BLaER1 (cell line): Measurements from ENCODE around the gene PUDP.
A peak's percentile ranks its signal among the peaks of the same experiment; 100 is the strongest.

Source experiments
- H3K27ac ChIP-seq: shearing (Covaris generic); formaldehyde crosslinking; 2 replicates; pipeline ENCODE4 v1.8.1; 2022
- H3K27me3 ChIP-seq: shearing (Covaris generic); formaldehyde crosslinking; 2 replicates; pipeline ENCODE4 v1.8.1; 2022
- H3K36me3 ChIP-seq: shearing (Covaris generic); formaldehyde crosslinking; 2 replicates; pipeline ENCODE4 v1.8.1; 2022
- H3K4me1 ChIP-seq: shearing (Covaris generic); formaldehyde crosslinking; 2 replicates; pipeline ENCODE4 v1.8.1; 2022
- H3K4me2 ChIP-seq: shearing (Covaris generic); formaldehyde crosslinking; 2 replicates; pipeline ENCODE4 v1.8.1; 2022
- H3K4me3 ChIP-seq: shearing (Covaris generic); formaldehyde crosslinking; 2 replicates; pipeline ENCODE4 v1.8.1; 2022
- H3K9ac ChIP-seq: shearing (Covaris generic); formaldehyde crosslinking; 2 replicates; pipeline ENCODE4 v1.8.1; 2022
- H3K9me3 ChIP-seq: shearing (Covaris generic); formaldehyde crosslinking; 2 replicates; pipeline ENCODE4 v1.8.1; 2022
- H4K20me1 ChIP-seq: shearing (Covaris generic); formaldehyde crosslinking; 2 replicates; pipeline ENCODE4 v1.8.1; 2022
- Cebpa-rat ChIP-seq: shearing (Covaris generic); IDR thresholded peaks from 2 replicates; pipeline ENCODE4 v1.8.1; 2022

The PUDP gene

GRCh38 chrX:7093305-7093704 is 54.6 kb downstream of the PUDP start:
- Histone ChIP-seq H3K9me3 (peaks cover 19% of the 10 kb centered on the region), H3K4me2 (no peak overlapping the region; the same call in 1 of the 2 replicates), H3K9ac (no peak overlapping the region), H3K4me1 (peaks cover 46% of the 10 kb centered on the region), H3K27ac (no peak overlapping the region; the same call in 1 of the 2 replicates), H4K20me1 (no peaks in the 10 kb centered on the region), H3K27me3 (no peaks in the 10 kb centered on the region), H3K4me3 (no peak overlapping the region), H3K36me3 (peaks cover 58% of the 10 kb centered on the region)
- TF ChIP-seq Cebpa-rat, result no peak

- Histone ChIP-seq H3K9me3 (peaks cover 19% of the 10 kb centered on the region), H3K9ac (no peak overlapping the region), H3K4me3 (no peak overlapping the region), H3K36me3 (peaks cover 50% of the 10 kb centered on the region), H3K27me3 (no peaks in the 10 kb centered on the region), H4K20me1 (no peaks in the 10 kb centered on the region), H3K4me1 (peaks cover 48% of the 10 kb centered on the region), H3K27ac (peak overlapping the region; percentile 4; the same call in 1 of the 2 replicates), H3K4me2 (no peak overlapping the region)
- no peak for TF ChIP-seq Cebpa-rat
Observed at GRCh38 chrX:7092543-7092942, 55.4 kb downstream of the PUDP start.

- Histone ChIP-seq H3K9ac (no peak overlapping the region), H4K20me1 (no peaks in the 10 kb centered on the region), H3K4me1 (peaks cover 54% of the 10 kb centered on the region), H3K9me3 (peaks cover 19% of the 10 kb centered on the region), H3K36me3 (peaks cover 44% of the 10 kb centered on the region), H3K27ac (no peak overlapping the region), H3K4me2 (no peak overlapping the region), H3K27me3 (no peaks in the 10 kb centered on the region), H3K4me3 (no peak overlapping the region)
- TF ChIP-seq Cebpa-rat, result no peak
Observed at GRCh38 chrX:7091923-7092322, 56.0 kb downstream of the PUDP start.

GRCh38 chrX:7090641-7091040 is 57.3 kb downstream of the PUDP start:
- no peak overlapping the region for H3K9ac ChIP-seq
- peak overlapping the region; percentile 3; the same call in 1 of the 2 replicates for H3K4me2 ChIP-seq
- no peaks in the 10 kb centered on the region for H3K27me3 ChIP-seq
- no peak overlapping the region for H3K4me3 ChIP-seq
- peaks cover 67% of the 10 kb centered on the region for H3K4me1 ChIP-seq
- peaks cover 13% of the 10 kb centered on the region for H3K9me3 ChIP-seq
- H4K20me1 ChIP-seq, result no peaks in the 10 kb centered on the region
- TF ChIP-seq Cebpa-rat, result no peak
- peaks cover 31% of the 10 kb centered on the region for H3K36me3 ChIP-seq
- peak overlapping the region; percentile 57 for H3K27ac ChIP-seq

GRCh38 chrX:7088968-7089615 is 58.9 kb downstream of the PUDP start:
- H3K27ac ChIP-seq, result peak overlapping the region; percentile 93
- no peak overlapping the region; the same call in 1 of the 2 replicates for H3K4me3 ChIP-seq
- H3K9me3 ChIP-seq, result no peaks in the 10 kb centered on the region
- H3K4me1 ChIP-seq, result peaks cover 83% of the 10 kb centered on the region
- H3K36me3 ChIP-seq, result peaks cover 21% of the 10 kb centered on the region; the same call in 1 of the 2 replicates
- H4K20me1 ChIP-seq, result no peaks in the 10 kb centered on the region
- peak overlapping the region; percentile 88 for H3K4me2 ChIP-seq
- TF ChIP-seq Cebpa-rat, result no peak
- H3K27me3 ChIP-seq, result no peaks in the 10 kb centered on the region
- peak overlapping the region; percentile 54 for H3K9ac ChIP-seq

- Histone ChIP-seq H4K20me1 (no peaks in the 10 kb centered on the region), H3K36me3 (peaks cover 12% of the 10 kb centered on the region; the same call in 1 of the 2 replicates), H3K4me1 (peaks cover 100% of the 10 kb centered on the region), H3K27me3 (no peaks in the 10 kb centered on the region), H3K4me2 (peak overlapping the region; percentile 88), H3K9ac (peak overlapping the region; percentile 3), H3K4me3 (no peak overlapping the region), H3K9me3 (no peaks in the 10 kb centered on the region), H3K27ac (peak overlapping the region; percentile 93)
- TF ChIP-seq Cebpa-rat, result no peak
Observed at GRCh38 chrX:7086384-7086783, 61.6 kb downstream of the PUDP start.

- TF ChIP-seq Cebpa-rat, result no peak
- H3K4me3 ChIP-seq, result no peak overlapping the region
- H3K4me1 ChIP-seq, result peaks cover 100% of the 10 kb centered on the region
Observed at GRCh38 chrX:7085879-7086278, 62.1 kb downstream of the PUDP start.

GRCh38 chrX:7084841-7085240 is 63.1 kb downstream of the PUDP start:
- Histone ChIP-seq H3K36me3 (peaks cover 15% of the 10 kb centered on the region; the same call in 1 of the 2 replicates), H3K27me3 (no peaks in the 10 kb centered on the region), H3K9me3 (no peaks in the 10 kb centered on the region), H3K9ac (peak overlapping the region; percentile 52; the same call in 1 of the 2 replicates), H4K20me1 (no peaks in the 10 kb centered on the region), H3K4me2 (peak overlapping the region; percentile 88), H3K4me3 (no peak overlapping the region), H3K4me1 (peaks cover 93% of the 10 kb centered on the region), H3K27ac (peak overlapping the region; percentile 93)
- no peak for TF ChIP-seq Cebpa-rat

More at GRCh38 chrX:7085879-7086278, 62.1 kb downstream of the PUDP start:
- H3K27ac ChIP-seq, result peak overlapping the region; percentile 93
- H3K4me2 ChIP-seq, result peak overlapping the region; percentile 88
- H3K36me3 ChIP-seq, result peaks cover 15% of the 10 kb centered on the region; the same call in 1 of the 2 replicates
- no peaks in the 10 kb centered on the region for H3K9me3 ChIP-seq
- H4K20me1 ChIP-seq, result no peaks in the 10 kb centered on the region
- H3K27me3 ChIP-seq, result no peaks in the 10 kb centered on the region
- peak overlapping the region; percentile 52; the same call in 1 of the 2 replicates for H3K9ac ChIP-seq

- Histone ChIP-seq H3K4me3 (peak overlapping the region; percentile 29), H3K27ac (peak overlapping the region; percentile 93)
Observed at GRCh38 chrX:7083468-7084396, 64.2 kb downstream of the PUDP start.

More at GRCh38 chrX:7083468-7084396, 64.2 kb downstream of the PUDP start:
- Histone ChIP-seq H3K27me3 (no peaks in the 10 kb centered on the region), H3K4me2 (peak overlapping the region; percentile 88), H3K36me3 (peaks cover 15% of the 10 kb centered on the region; the same call in 1 of the 2 replicates), H3K9ac (peak overlapping the region; percentile 77), H3K4me1 (peaks cover 82% of the 10 kb centered on the region), H3K9me3 (peaks cover 2% of the 10 kb centered on the region; the same call in 1 of the 2 replicates), H4K20me1 (no peaks in the 10 kb centered on the region)
- TF ChIP-seq Cebpa-rat, result no peak
